ENCODE data around the gene GXYLT2. TPM values are rescaled to one million over a fixed set of nuclear protein-coding genes. Genes with fewer than 3 reads are reported as not detected.

Gene GXYLT2
- total and polyA plus RNA-seq, 2 donors (not counting 1 experiment from before 2014, with no cell fraction given), result not detected

- H3K9ac ChIP-seq (ENCODE audit: low read length), result no peak overlapping the region
- no peak overlapping the region for H3K4me3 ChIP-seq (ENCODE audit: control extremely low read depth in 1 of 5, extremely low read depth in 1 of 5, insufficient read depth in 1 of 5, low read depth in 2 of 5, low read length in 4 of 5)
- H2AFZ ChIP-seq (ENCODE audit: insufficient read depth, low read depth, low read length, poor library complexity, severe bottlenecking), result no peak overlapping the region
- H3K4me1 ChIP-seq (ENCODE audit: control insufficient read depth in 2 of 2, insufficient read depth in 2 of 2, low read length in 2 of 2), result peaks cover 0 to 3% of the 10 kb centered on the region in 2 donors
- H3K36me3 ChIP-seq (replicated peaks in 1 of 2; ENCODE audit: control extremely low read depth in 1 of 2, control insufficient read depth in 1 of 2, extremely low read depth in 1 of 2, insufficient read depth in 2 of 2, low read length in 1 of 2), result no peaks in the 10 kb centered on the region
- no CpG with 5 or more reads among the region's 6 CpGs for WGBS (ENCODE audit: insufficient coverage)
- H3K4me2 ChIP-seq (replicated peaks; ENCODE audit: low read depth, low read length, poor library complexity, severe bottlenecking), result no peak overlapping the region
- intact Hi-C loops (cut with micrococcal nuclease), result no loop called here
- TF ChIP-seq CTCF (IDR thresholded peaks at IDR 0.05), result no peak
- TF ChIP-seq EZH2 (IDR thresholded peaks at IDR 0.05; ENCODE audit: borderline replicate concordance, insufficient read depth, low read depth, low read length, poor library complexity, severe bottlenecking), result no peak
- no peak for ATAC-seq (ENCODE audit: low read depth)
- no peak for DNase-seq
- no peak overlapping the region for H3K27ac ChIP-seq (ENCODE audit: low read length in 2 of 2)
- no peaks in the 10 kb centered on the region for H4K20me1 ChIP-seq (ENCODE audit: control insufficient read depth, insufficient read depth, low read length, poor library complexity, severe bottlenecking)
- ChIA-PET CTCF (no interaction called here), POLR2A (no interaction called here)
- Mint-ChIP-seq H3K9me3 (ENCODE audit: insufficient read depth) (no peaks in the 10 kb centered on the region), H3K27me3 (peaks cover 20% of the 10 kb centered on the region), H3K4me3 (no peak overlapping the region), H3K4me1 (peaks cover 9% of the 10 kb centered on the region), H3K27ac (no peak overlapping the region)
- peaks cover 0 to 4% (median 0%) of the 10 kb centered on the region in 4 experiments for H3K27me3 ChIP-seq (replicated peaks in 1 of 4; ENCODE audit: control extremely low read depth in 1 of 4, control insufficient read depth in 3 of 4, insufficient read depth in 4 of 4, low read length in 3 of 4)
- H3K79me2 ChIP-seq (ENCODE audit: control insufficient read depth, insufficient read depth, low read length), result no peaks in the 10 kb centered on the region
- H3K9me3 ChIP-seq (ENCODE audit: control extremely low read depth in 1 of 3, control insufficient read depth in 2 of 3, insufficient read depth in 1 of 3, low read length in 2 of 3), result no peaks in the 10 kb centered on the region
Observed at GRCh38 chr3:72951259-72951722, 63.4 kb downstream of the GXYLT2 start.

GRCh38 chr3:72953325-72953956 lies 65.6 kb downstream of the GXYLT2 start:
- Mint-ChIP-seq H3K27me3 (peaks cover 18% of the 10 kb centered on the region), H3K4me1 (peaks cover 13% of the 10 kb centered on the region), H3K27ac (no peak overlapping the region), H3K9me3 (ENCODE audit: insufficient read depth) (no peaks in the 10 kb centered on the region), H3K4me3 (no peak overlapping the region)
- Histone ChIP-seq H3K36me3 (replicated peaks in 1 of 2; ENCODE audit: control extremely low read depth in 1 of 2, control insufficient read depth in 1 of 2, extremely low read depth in 1 of 2, insufficient read depth in 2 of 2, low read length in 1 of 2) (no peaks in the 10 kb centered on the region), H4K20me1 (ENCODE audit: control insufficient read depth, insufficient read depth, low read length, poor library complexity, severe bottlenecking) (no peaks in the 10 kb centered on the region), H3K4me3 (ENCODE audit: control extremely low read depth in 1 of 5, extremely low read depth in 1 of 5, insufficient read depth in 1 of 5, low read depth in 2 of 5, low read length in 4 of 5) (no peak overlapping the region), H3K4me1 (ENCODE audit: control insufficient read depth in 2 of 2, insufficient read depth in 2 of 2, low read length in 2 of 2) (peaks cover 0 to 3% of the 10 kb centered on the region in 2 donors), H3K9ac (ENCODE audit: low read length) (no peak overlapping the region), H2AFZ (ENCODE audit: insufficient read depth, low read depth, low read length, poor library complexity, severe bottlenecking) (no peak overlapping the region), H3K4me2 (replicated peaks; ENCODE audit: low read depth, low read length, poor library complexity, severe bottlenecking) (no peak overlapping the region), H3K27ac (ENCODE audit: low read length in 2 of 2) (no peak overlapping the region), H3K27me3 (replicated peaks in 1 of 4; ENCODE audit: control extremely low read depth in 1 of 4, control insufficient read depth in 3 of 4, insufficient read depth in 4 of 4, low read length in 3 of 4) (peaks cover 0 to 4% (median 0%) of the 10 kb centered on the region in 4 experiments), H3K79me2 (ENCODE audit: control insufficient read depth, insufficient read depth, low read length) (no peaks in the 10 kb centered on the region), H3K9me3 (ENCODE audit: control extremely low read depth in 1 of 3, control insufficient read depth in 2 of 3, insufficient read depth in 1 of 3, low read length in 2 of 3) (no peaks in the 10 kb centered on the region)
- CTCF ChIA-PET, result interaction anchor here (0.6 to 1.2 kb wide), 2 partner anchors 103 to 162 kb away, joined by 3 read pairs; no protein-coding TSS in a partner anchor
- DNase-seq (no peak), ATAC-seq (ENCODE audit: low read depth) (no peak)
- intact Hi-C loops (cut with micrococcal nuclease), result no loop called here
- no peak for TF ChIP-seq CTCF (IDR thresholded peaks at IDR 0.05)
- TF ChIP-seq EZH2 (IDR thresholded peaks at IDR 0.05; ENCODE audit: borderline replicate concordance, insufficient read depth, low read depth, low read length, poor library complexity, severe bottlenecking), result no peak
- 78% methylated on average over 4 of the region's 7 CpGs for WGBS (ENCODE audit: insufficient coverage)
- POLR2A ChIA-PET, result no interaction called here

Data from B cell (primary cell).